Prostate gland (tissue), 2 donors: ENCODE data around the gene TSHZ2.

ENCODE experiments used
- POLR2A ChIP-seq: fragments of 450-650 bp; IDR thresholded peaks from one replicate; pipeline ENCODE4 v1.6.1; 2016; ENCODE audit warnings: antibody characterized with exemption, mild to moderate bottlenecking
- POLR2AphosphoS5 ChIP-seq: sonication (generic); formaldehyde crosslinking; IDR thresholded peaks from one replicate; pipeline ENCODE4 v1.6.1; 2017; ENCODE audit warnings: antibody characterized with exemption
- TF ChIP-seq, protein P1 (sequence below), 4 experiments: fragments of 200-600 bp in 2 of 4; fragments of 450-650 bp in 2 of 4; sonication (generic) in 2 of 4; IDR thresholded peaks; 1 replicate in 3 of 4; 2 replicates in 1 of 4; pipeline ENCODE4 v1.5.1; 2016 to 2019; ENCODE audit warnings: antibody characterized with exemption in 4 of 4, mild to moderate bottlenecking in 2 of 4, moderate library complexity in 2 of 4

DNA sequence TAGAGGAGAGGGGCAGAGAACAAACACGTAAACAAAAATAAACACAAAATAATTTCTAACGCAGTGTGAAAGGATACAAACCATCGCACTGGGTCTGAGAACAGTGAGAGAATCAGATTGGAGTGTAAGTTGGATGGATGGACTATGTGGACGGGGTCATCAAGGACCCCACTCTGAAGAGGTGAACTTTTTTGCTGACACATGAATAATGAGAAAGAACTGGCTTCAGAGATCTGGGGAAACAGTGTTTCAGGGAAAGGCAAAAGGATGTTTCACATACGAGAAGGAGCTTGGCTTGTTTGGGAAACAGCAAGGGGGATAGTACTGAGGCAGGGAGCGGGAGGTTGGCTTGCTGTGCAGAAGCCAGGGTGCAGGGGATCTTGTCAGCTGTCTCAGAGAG is 326.1 kb downstream of the TSHZ2 start:
- TF ChIP-seq, protein P1, sequence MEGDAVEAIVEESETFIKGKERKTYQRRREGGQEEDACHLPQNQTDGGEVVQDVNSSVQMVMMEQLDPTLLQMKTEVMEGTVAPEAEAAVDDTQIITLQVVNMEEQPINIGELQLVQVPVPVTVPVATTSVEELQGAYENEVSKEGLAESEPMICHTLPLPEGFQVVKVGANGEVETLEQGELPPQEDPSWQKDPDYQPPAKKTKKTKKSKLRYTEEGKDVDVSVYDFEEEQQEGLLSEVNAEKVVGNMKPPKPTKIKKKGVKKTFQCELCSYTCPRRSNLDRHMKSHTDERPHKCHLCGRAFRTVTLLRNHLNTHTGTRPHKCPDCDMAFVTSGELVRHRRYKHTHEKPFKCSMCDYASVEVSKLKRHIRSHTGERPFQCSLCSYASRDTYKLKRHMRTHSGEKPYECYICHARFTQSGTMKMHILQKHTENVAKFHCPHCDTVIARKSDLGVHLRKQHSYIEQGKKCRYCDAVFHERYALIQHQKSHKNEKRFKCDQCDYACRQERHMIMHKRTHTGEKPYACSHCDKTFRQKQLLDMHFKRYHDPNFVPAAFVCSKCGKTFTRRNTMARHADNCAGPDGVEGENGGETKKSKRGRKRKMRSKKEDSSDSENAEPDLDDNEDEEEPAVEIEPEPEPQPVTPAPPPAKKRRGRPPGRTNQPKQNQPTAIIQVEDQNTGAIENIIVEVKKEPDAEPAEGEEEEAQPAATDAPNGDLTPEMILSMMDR (IDR thresholded peaks at IDR 0.05): no peak
- TF ChIP-seq POLR2A (no peak), POLR2AphosphoS5 (no peak)
